NCI-H82 treated with DMSO at 0.1 percent for 48 hours (cell line): ENCODE data around the gene PKP2.
"Not testable (repeated sequence)": the region's sequence is repeated elsewhere in the genome, so short reads cannot be mapped to it uniquely, and the experiment has no call there.

ENCODE experiments used
- DNase-seq: peaks from one replicate; lab custom pipeline; 2025; ENCODE audit not compliant: unreplicated experiment; lab: John Stamatoyannopoulos, UW

The PKP2 gene

GRCh38 chr12:32864731-32865130 lies 31.8 kb downstream of the PKP2 start:
- DNase-seq: no peak

- no peak for DNase-seq
Observed at GRCh38 chr12:32863128-32863527, 33.4 kb downstream of the PKP2 start.

GRCh38 chr12:32861658-32862057 lies 34.9 kb downstream of the PKP2 start:
- DNase-seq: not testable (repeated sequence)

GRCh38 chr12:32860192-32860591 lies 36.4 kb downstream of the PKP2 start:
- no peak for DNase-seq

- no peak for DNase-seq
Observed at GRCh38 chr12:32859389-32859788, 37.2 kb downstream of the PKP2 start.

- DNase-seq: peak; percentile 7
Observed at GRCh38 chr12:32854716-32855115, 41.9 kb downstream of the PKP2 start.

GRCh38 chr12:32854097-32854496 lies 42.5 kb downstream of the PKP2 start:
- no peak for DNase-seq

GRCh38 chr12:32847287-32847686 lies 49.3 kb downstream of the PKP2 start:
- DNase-seq: no peak

- DNase-seq: no peak
Observed at GRCh38 chr12:32846053-32846452, 50.5 kb downstream of the PKP2 start.

- DNase-seq: no peak
Observed at GRCh38 chr12:32843528-32844095, 53.0 kb downstream of the PKP2 start.

GRCh38 chr12:32841061-32841460 lies 55.5 kb downstream of the PKP2 start:
- no peak for DNase-seq

- no peak for DNase-seq
Observed at GRCh38 chr12:32839828-32840227, 56.7 kb downstream of the PKP2 start.

- no peak for DNase-seq
Observed at GRCh38 chr12:32837974-32838373, 58.6 kb downstream of the PKP2 start.

GRCh38 chr12:32836710-32837109 lies 59.9 kb downstream of the PKP2 start:
- no peak for DNase-seq

GRCh38 chr12:32834122-32834521 lies 62.5 kb downstream of the PKP2 start:
- DNase-seq: no peak

- DNase-seq: no peak
Observed at GRCh38 chr12:32828552-32828951, 68.0 kb downstream of the PKP2 start.

GRCh38 chr12:32828120-32828519 lies 68.5 kb downstream of the PKP2 start:
- DNase-seq: no peak

- DNase-seq: no peak
Observed at GRCh38 chr12:32826807-32827412, 69.7 kb downstream of the PKP2 start.

GRCh38 chr12:32824596-32824995 lies 72.0 kb downstream of the PKP2 start:
- no peak for DNase-seq

GRCh38 chr12:32822344-32822743 lies 74.2 kb downstream of the PKP2 start:
- DNase-seq: no peak

GRCh38 chr12:32821710-32822109 lies 74.9 kb downstream of the PKP2 start:
- DNase-seq: no peak

GRCh38 chr12:32821293-32821692 lies 75.3 kb downstream of the PKP2 start:
- DNase-seq: no peak

GRCh38 chr12:32820376-32820931 lies 76.1 kb downstream of the PKP2 start:
- DNase-seq: peak; percentile 27
